NCI-H524 (cell line): ENCODE results near the gene SH2D3A.
"Not testable (repeated sequence)": the region's sequence is repeated elsewhere in the genome, so short reads cannot be mapped to it uniquely, and the experiment has no call there.

Experiments used
- DNase-seq, 2 experiments: peaks; one replicate each; lab custom pipeline; 2025; lab: John Stamatoyannopoulos, UW

The SH2D3A gene

DNA sequence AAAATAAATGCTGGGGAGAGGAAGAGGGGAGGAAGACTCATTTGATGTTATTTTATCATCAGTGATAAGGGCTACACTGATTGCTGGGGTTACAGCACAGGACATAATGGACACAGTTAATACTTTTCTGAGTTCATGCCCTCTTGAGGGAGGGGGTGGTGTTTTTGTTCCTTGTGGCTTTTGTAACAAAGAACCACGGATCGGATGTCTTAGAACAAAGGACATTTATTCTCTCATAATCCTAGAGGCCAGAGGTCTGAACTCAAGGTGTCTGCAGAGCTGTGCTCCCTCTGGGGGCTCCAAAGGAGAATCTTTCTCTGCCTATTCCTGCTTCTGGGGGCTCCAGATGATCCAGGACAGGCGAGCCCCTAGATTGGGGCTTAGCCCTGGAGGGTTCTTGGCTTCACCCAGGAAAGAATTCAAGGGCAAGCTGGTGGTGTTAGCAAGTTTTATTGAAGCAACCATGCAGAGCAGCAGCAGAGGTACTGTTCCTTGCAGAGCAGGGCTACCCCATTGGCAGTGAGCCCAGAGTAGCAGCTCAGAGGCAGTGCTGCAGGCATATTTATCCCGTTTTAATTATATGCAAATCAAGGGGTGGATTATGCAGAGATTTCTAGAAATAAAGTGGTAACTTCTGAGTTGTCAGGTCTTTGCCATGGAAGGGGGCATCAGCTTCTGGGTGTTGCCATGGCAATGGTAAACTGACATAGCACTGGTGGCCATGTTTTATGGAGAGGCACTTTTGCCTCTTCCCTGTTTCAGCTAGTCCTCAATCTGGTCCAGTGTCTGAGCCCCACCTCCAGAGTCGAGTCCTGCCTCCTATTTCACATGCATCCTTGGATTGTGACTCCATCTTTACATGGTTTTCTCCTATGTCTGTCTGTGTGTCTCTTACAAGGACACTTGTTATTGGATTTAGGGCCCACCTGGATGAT lies 23.2 kb upstream of the SH2D3A start:
- DNase-seq = no peak

DNA sequence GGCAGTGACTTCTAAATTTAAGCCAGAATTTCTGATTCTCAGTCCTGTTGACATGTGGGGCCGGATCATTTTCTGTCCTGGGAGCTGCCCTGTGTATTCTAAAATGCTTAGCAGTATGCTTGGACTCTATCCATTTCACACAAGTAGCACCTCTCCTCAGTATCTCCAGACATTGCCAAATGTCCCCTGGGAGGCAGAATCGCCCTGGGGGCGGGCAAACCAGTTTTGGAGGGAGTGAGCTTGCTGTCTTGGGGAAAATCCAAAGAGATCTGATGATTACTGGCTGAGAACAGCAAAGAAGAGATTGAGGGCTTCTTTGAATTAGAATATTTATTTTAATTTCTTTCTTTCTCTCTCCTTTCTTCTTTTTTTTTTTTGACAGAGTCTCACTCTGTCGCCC lies 21.7 kb upstream of the SH2D3A start:
- no peak for DNase-seq

DNA sequence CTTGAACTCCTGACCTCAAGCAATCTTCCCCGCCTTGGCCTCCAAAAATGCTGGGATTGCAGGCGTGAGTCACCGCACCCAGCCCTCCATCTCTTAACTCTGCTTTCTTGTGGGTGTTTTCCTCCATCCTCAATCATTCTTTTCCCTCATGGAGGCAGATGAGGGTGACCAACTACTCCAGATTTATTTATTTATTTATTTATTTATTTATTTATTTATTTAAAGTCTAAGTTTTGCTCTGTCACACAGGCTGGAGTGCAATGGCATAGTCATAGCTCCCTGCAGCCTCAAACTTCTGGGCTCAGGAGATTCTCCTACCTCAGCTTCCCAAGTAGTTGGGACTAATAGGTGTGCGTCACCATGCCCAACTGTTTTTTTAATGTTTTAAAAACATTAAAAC lies 20.2 kb upstream of the SH2D3A start:
- no peak for DNase-seq

DNA sequence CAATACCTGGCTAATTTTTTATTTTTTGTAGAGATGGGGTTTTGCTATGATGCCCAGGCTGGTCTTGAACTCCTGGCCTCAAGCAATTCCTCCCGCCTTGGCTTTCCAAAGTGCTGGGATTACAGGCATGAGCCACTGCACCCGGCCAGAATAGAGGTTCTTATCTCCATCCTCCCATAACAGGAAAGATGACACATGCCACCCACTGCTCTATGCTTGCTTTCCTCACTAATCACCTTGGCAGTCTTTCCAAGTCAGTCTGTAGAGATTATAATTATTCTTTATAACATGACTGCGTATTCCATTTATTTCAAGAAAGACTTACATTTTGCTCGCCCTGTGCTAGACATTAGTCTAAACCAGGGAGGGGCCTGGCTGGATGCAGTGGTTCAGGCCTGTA lies 12.0 kb upstream of the SH2D3A start:
- no peak for DNase-seq

DNA sequence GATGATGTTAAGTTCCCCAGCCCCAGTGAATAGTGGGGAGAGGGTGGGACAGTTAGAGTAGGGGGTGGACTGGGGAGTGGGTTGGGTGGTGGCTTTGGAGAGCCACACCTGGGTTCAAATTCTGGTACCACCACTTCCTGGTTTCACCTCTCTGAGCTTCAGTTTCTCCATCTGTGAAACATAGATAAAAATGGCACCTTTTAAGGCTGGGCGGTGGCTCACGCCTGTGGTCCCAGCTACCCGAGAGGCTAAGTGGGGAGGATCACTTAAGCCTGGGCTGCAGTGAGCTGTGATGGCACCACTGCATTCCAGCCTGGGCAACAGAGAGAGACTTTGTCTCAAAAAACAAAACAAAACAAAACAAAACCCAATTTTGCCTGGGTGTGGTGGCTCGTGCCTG lies 11.2 kb upstream of the SH2D3A start:
- DNase-seq = no peak

DNA sequence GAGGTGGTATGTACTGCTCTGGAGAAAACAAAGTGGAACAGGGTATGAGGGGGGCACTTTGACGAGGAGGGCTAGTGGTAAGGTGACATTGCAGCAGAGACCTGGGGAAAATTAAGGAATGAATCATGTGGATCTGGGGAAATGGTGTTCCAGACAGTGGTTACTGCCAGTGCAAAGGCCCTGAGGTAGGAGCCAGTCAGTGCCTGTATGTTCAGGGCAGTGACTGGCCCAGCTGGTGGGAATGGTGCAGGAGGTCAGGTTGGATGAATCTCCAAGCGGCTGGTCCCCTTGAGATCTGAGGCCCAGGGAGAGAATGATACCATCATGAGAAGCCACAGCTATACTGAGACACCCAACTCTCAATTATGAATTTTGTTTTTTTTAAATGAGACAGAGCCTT lies 10.2 kb upstream of the SH2D3A start:
- no peak for DNase-seq

DNA sequence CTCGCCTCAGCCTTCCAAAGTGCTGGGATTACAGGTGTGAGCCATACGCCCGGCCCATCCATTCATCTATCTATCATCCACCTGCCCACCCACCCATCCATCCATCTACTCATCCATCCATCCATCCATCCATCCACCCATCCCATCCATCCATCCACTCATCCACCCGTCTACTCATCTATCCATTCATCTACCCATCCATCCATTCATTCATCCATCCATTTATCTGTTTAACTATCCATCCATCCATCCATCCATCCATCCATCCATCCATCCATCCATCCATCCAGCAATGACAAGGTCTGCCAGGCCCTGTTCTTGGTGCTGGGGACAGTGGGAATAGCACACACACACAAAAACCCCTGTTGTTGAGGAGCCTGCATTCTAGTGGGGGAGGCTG lies 9.8 kb upstream of the SH2D3A start:
- no peak for DNase-seq

DNA sequence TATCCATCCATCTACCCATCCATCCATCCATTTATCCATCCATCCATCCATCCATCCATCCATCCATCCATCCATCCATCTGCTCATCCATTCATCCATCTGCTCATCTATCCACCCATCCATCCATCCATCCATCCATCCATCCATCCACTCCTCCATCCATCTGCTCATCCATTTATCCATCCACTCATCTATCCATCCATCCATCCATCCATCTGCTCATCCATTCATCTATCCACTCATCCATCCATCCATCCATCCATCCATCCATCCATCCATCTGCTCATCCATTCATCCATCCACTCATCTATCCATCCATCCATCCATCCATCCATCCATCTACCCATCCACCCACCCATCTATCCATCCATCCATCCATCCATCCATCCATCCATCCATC lies 8.8 kb upstream of the SH2D3A start:
- DNase-seq = not testable (repeated sequence)

DNA sequence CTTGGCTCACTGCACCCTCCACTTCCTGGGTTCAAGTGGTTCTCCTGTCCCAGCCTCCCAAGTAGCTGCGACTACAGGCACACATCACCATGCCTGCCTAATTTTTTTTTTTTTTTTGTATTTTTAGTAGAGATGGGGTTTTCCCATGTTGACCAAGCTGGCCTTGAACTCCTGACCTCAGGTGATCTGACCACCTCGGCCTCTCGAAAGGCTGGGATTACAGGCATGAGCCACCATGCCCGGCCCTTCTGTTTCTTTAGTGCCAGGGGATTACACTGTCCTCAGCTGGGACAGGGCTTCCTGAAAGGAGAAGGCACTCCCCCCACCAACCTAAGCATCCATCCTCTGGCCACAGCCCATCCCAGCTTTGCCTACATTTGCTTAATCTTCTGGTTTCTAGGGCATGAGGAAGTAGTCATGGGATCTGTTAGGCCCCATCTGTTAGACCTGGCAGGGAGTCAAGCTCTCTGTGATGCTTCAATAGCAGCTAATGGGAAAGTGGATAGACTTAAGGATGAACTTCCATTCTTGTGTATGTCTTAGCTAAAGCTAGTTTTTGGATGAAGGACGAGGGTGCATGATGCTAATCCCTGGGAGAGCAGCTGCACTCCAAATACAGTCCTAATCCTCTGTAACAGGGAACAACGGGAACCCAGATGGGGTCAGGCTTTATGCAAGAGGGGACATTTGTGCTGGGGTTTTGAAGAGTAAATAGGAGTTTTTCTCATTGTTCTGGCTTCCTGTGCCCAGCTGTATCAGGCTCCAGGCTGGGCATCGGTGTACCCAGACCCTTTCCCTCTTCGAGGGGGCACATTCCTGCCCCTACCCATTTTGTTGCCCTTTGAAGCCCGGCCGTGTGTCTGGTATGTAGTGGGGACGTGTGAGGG lies 7.8 kb upstream of the SH2D3A start:
- DNase-seq = peak; percentile 45 to 49

DNA sequence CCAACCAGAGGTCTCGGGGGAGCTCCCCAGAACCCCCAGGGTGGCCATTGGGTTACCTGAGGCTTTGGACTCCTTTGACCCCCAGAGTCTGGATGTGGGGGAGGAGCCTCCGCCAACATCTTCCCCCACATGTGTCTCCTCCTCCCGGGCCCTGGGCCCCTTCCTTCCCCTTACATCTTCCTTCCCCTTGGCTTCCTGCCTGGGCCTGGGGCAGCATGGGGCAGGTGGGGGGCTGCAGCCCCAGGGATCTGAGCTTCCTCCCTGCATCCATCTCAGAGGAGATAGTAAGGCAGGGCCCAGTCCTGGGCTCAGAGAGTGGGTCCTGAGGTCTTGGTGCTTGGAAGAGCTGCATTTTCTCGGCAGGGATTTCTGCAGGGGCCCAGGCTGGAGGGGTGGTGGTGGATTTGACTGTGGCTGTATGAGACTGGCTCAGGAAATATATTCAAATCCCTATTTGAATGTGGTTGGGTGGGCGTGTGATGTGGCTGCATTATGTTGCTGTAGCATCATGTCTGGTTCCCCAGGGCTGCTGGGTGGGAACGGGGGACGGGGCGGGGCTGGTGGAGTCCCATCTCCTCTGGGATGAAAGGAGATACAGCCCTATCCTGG lies 6.2 kb upstream of the SH2D3A start:
- DNase-seq = no peak

DNA sequence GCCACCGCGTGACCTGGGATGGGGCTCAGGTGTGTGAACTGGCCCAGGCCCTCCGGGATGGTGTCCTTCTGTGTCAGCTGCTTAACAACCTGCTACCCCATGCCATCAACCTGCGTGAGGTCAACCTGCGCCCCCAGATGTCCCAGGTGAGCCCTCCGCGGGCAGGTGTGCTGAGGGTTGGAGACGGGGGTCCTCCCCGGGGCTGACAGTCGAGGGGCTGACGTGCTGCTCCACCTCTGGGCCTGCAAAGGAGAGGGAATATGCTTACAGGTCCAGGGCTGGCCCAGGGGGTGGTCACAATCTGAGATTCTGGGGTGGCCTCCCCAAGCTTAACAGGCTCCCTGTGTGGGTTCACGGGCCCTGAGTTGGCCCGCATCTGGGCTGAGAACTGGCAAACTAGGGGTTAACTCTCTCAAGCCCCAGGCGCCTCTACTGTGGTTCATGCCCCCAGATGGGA lies 5.7 kb upstream of the SH2D3A start:
- DNase-seq = no peak

DNA sequence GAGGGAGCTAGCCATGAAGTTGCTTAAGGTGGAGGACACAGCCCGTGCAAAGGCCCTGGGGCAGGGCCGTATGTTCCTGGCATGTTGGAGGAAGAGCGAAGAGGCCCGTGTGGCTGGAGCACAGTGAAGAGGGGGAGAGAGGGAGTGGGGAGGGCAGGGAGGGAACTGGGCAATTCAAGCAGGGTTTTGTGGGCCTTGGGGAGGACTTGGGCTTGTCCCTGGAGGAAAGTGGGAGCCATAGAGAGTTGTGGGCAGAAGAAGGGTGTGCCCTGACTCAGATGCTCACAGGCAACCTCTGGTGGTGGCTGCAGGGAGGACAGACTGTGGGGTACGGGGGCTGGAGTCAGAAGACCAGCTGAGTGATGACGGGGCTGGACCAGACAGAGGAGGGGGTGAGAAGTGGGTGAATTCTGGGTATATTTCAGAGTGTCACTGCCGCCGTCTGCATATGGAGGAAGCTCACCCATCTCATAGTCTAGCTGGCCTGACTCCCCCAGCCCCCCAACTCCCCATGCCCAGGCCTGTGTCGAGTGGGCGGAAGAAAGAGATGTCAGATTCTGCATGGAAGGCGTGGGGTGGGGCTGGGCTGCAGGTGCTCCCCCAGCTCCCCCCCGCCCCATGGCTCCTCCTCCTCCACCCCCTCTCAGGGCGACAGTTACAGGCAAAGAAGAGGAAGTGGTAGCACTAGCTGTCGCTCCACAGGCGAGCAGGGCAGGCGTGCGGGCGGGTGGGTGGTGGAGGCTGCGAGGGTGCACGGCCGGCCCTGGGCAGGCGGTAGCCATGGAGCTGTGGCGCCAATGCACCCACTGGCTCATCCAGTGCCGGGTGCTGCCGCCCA lies 5.0 kb upstream of the SH2D3A start, which contains the start of gene VAV1:
Gene VAV1, plus strand, starts transcription at position 681 of the 838 bp plus-strand sequence. Its CDS starts 100 bp downstream, at position 781.
- no peak for DNase-seq

DNA sequence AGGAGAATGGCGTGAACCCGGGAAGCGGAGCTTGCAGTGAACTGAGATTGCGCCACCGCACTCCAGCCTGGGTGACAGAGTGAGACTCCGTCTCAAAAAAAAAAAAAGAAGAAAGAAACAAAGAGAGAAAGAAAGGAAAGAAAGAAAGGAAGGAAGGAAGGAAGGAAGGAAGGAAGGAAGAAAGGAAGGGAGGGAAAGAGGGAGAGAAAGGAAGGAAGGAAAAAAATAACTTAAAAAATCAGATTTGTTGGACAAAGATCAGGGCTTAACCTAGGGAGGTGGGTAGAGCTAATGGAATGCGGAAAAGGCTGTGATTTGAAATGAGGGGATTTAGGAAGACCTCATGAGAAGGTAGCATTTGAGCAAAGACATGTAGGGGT lies 4.4 kb upstream of the SH2D3A start:
- DNase-seq = not testable (repeated sequence)

DNA sequence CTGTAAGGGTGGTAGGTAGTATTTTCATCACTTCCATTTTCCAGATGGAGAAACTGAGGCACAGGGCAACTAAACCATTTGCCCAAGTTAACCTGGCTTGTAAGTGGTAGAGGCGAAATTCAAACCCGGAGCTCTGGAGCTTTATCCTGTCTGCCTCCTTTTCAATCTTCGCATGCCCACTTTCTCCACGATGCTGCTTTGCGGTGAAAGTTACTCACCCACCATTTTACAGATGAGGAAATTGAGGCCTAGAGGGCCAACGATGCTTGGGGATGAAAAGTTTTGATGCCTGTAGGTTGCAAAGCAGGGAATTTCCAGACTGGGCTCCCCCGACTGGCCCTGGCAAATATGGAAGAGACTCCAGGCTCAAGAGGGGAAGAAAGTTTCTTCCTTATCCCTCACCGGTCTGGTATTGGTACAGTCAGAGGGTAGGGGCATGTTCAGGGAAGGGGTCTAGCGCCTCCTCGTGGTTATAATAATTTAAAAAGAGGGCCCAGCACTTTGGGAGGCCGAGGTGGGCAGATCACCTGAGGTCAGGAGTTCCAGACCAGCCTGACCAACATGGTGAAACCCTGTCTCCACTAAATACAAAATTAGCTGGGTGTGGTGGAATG lies 1.9 kb upstream of the SH2D3A start:
- no peak for DNase-seq

DNA sequence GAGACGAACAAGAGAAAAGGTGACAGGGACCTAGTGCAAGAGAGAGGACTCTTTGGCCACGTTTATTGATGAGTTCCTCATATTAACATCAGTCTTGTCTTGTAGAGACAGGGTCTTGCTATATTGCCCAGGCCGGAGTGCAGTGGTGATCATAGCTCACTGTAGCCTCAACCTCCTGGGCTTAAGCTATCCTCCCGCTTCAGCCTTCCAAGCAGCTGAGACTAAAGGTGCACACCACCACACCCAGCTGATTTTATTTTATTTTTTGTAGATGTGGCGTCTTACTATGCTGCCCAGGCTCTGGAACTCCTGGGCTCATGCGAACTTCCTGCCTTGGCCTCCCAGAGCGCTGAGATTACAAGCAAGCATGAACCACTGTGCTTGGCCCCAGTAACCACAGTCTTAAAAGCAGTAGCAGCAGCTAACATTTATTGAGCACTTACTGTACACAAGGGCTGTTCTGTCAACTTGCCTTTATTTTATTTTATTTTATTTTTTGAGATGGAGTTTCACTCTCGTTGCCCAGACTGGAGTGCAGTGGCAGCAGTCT lies 1.1 kb upstream of the SH2D3A start:
- no peak for DNase-seq

DNA sequence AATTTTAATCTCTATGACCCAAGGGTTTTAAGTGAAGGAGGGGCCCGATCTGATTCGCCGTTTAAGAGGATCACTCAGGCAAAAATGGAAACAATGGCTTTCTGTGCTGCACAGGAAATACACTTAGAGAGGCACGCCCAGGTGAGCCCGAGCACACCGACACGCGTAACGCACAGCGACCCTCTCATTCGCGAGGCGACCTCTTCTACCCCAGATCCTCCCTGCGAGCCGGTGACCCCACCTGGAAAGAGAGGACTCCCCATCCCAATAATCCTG lies 216 bp downstream of the SH2D3A start:
- DNase-seq = no peak

DNA sequence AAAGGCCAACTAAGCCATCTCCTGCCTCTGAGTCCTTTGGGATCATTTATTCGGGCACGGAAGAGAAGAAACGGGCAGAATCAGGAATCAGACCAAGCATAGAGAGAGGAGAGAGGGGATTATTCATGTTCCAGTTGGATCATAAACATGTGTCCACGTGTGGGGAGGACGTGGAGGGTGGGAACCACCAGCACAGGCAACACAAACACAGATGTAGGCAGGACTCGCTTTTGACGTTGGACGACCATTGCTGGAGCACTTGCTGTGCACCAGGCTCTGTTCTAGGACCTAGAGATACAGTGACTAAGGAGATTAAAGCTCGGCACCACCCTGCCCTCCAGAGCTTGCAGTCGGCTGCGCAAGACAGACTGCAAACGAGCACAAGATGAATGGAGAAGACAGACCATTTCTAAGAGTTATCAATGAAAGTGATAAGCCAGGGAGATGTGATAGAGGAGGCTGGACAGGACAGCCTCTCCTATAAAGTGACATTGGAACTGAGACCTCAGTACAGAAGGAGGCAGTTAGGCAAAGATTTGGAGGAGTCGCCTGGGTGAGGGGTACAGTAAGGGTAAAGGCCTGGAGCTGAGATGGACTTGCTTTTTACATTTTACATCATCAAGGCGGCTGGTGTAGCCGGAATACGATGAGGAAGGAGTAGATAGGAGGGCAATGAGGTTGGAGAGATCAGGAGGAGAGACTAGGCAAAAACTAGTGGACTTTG lies 716 bp downstream of the SH2D3A start:
- DNase-seq = no peak

DNA sequence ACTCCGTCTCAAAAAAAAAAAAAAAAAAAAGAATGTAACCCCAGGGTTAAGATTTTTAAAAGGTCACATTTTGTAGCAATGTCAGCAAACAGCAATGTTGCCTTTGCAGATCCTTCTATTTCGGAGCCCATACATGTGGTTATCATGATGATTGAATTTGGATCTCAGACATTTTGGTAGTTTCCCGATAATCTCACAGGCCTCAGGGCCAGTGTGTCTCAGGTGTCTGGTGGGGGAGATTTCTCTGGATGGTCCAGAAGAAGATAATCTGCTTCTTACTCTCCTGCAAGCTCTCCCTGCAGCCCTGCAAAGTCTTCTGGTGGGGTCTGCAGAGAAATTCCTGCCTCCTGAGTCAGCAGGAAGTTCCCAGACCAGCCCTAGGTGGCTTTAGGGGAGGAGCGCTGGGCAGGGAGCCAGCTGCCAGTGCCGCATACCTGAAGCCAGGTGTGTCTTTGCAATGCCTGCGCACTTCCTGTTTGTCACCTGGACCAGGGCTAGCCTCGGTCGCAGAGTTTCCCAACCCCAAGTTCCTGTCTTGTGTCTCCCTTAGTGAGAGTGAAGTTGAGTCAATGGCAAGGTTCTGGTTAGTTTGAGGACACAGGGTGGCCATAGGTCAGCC lies 1.4 kb downstream of the SH2D3A start:
- DNase-seq = no peak

DNA sequence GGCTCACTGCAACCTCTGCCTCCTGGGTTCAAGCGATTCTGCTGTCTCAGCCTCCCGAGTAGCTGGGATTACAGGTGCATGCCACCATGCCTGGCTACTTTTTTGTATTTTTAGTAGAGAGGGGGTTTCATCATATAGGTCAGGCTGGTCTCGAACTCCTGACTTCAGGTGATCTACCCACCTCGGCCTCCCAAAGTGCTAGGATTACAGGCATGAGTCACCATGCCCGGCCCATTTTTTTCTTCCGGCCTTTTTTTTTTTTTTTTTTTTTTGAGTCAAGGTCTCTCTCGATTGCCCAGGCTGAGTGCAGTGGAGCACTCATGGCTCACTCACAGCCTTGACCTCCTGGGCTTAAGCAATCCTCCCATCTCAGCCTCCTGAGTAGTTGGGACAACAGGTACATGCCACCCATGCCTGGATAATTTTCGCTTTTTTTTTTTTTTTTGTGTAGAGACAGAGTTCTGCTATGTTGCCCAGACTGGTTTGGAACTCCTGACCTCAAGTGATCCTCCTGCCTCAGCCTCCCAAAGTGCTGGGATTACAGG lies 4.9 kb downstream of the SH2D3A start:
- not testable (repeated sequence) for DNase-seq
